ENCODE data around the gene RAPGEF2.
"Not testable (repeated sequence)": the region's sequence is repeated elsewhere in the genome, so short reads cannot be mapped to it uniquely, and the experiment has no call there.

- TF ChIP-seq CTCF (IDR thresholded peaks at IDR 0.05; ENCODE audit: poor library complexity); EZH2 (IDR thresholded peaks at IDR 0.05; ENCODE audit: borderline replicate concordance); EZH2phosphoT487 (IDR thresholded peaks at IDR 0.05; ENCODE audit: low read depth, severe bottlenecking, unreplicated experiment): not testable (repeated sequence)
Observed at GRCh38 chr4:159183885-159184605, 81.2 kb downstream of the RAPGEF2 start.

Measured in hepatocyte (in vitro differentiated cells).